Measurements from ENCODE around the gene CTDP1. TPM values are rescaled to one million over a fixed set of nuclear protein-coding genes. Genes with fewer than 3 reads are reported as not detected.

Gene CTDP1
- total RNA-seq (2022), result 20.3 and 25.1 TPM in 2 replicates
- Bru-seq, nascent RNA, result percentile 61 among the genes with signal in this experiment
- BruChase-seq, experiment 1, labeled RNA remaining after a 6-hour chase, result percentile 54 among the genes with signal in this experiment
- percentile 56 among the genes with signal in this experiment for BruChase-seq, experiment 2, labeled RNA remaining after a 2-hour chase
- long read RNA-seq, full-length matches to known transcripts, result 48 of 60 reads
- long read RNA-seq, partial matches to known transcripts, result 5 of 60 reads
- long read RNA-seq, other reads (novel, unspliced or antisense), result 7 of 60 reads

GRCh38 chr18:79679552-79680099, at the start of gene CTDP1:
TSS of gene CTDP1 (plus strand) at chr18:79679803. CDS start at chr18:79679948, 145 bp downstream.
- Mint-ChIP-seq H3K4me1 (ENCODE audit: insufficient read depth, unreplicated experiment) (peaks cover 5% of the 10 kb centered on the region), H3K4me3 (ENCODE audit: unreplicated experiment) (peak within 1 kb of the TSS; percentile 92), H3K36me3 (ENCODE audit: insufficient read depth, unreplicated experiment) (peaks cover 5% of the 10 kb centered on the region), H3K9me3 (ENCODE audit: unreplicated experiment) (no peaks in the 10 kb centered on the region), H3K27ac (ENCODE audit: low read depth, unreplicated experiment) (peak within 1 kb of the TSS; percentile 97), H3K27me3 (ENCODE audit: insufficient read depth, unreplicated experiment) (no peaks in the 10 kb centered on the region)
- no TSS peak for BruUV-seq (replicated peaks)
- DNase-seq (ENCODE audit: unreplicated experiment), result peak; percentile 89
- intact Hi-C loops (cut with micrococcal nuclease), result loop anchor here (1.0 kb wide), 1 partner anchor 285 kb away; the partner anchor contains the start of gene HSBP1L1
- TF ChIP-seq CTCF (IDR thresholded peaks at IDR 0.05; ENCODE audit: unreplicated experiment), result no peak
- ChIA-PET CTCF (interaction anchor here (0.6 to 1.0 kb wide), 3 partner anchors 20 to 963 kb away, joined by 3 read pairs; no protein-coding TSS in a partner anchor), POLR2A (interaction anchor here (0.7 to 1.7 kb wide), 14 partner anchors 10 to 361 kb away, joined by 3 to 11 read pairs (median 4); partner anchors contain the start of genes RBFA, SLC66A2 and TXNL4A)

- H3K27me3 Mint-ChIP-seq (ENCODE audit: insufficient read depth, unreplicated experiment), result no peaks in the 10 kb centered on the region
- POLR2A ChIA-PET, result no interaction called here
- no peak overlapping the region for H3K4me3 Mint-ChIP-seq (ENCODE audit: unreplicated experiment)
- intact Hi-C loops (cut with micrococcal nuclease), result no loop called here
- no peaks in the 10 kb centered on the region for H3K4me1 Mint-ChIP-seq (ENCODE audit: insufficient read depth, unreplicated experiment)
- no peak for TF ChIP-seq CTCF (IDR thresholded peaks at IDR 0.05; ENCODE audit: unreplicated experiment)
- CTCF ChIA-PET, result no interaction called here
- no peak for DNase-seq (ENCODE audit: unreplicated experiment)
- no TSS peak for BruUV-seq (replicated peaks)
- H3K36me3 Mint-ChIP-seq (ENCODE audit: insufficient read depth, unreplicated experiment), result peaks cover 6% of the 10 kb centered on the region
- peaks cover 37% of the 10 kb centered on the region for H3K9me3 Mint-ChIP-seq (ENCODE audit: unreplicated experiment)
- H3K27ac Mint-ChIP-seq (ENCODE audit: low read depth, unreplicated experiment), result no peak overlapping the region
Measured at GRCh38 chr18:79630281-79631095, 49.1 kb upstream of the CTDP1 start.

GRCh38 chr18:79631096-79631507, 48.5 kb upstream of the CTDP1 start:
- TF ChIP-seq CTCF (IDR thresholded peaks at IDR 0.05; ENCODE audit: unreplicated experiment), result no peak
- intact Hi-C loops (cut with micrococcal nuclease), result no loop called here
- DNase-seq (ENCODE audit: unreplicated experiment), result no peak
- POLR2A ChIA-PET, result no interaction called here
- Mint-ChIP-seq H3K27me3 (ENCODE audit: insufficient read depth, unreplicated experiment) (no peaks in the 10 kb centered on the region), H3K9me3 (ENCODE audit: unreplicated experiment) (peaks cover 37% of the 10 kb centered on the region), H3K4me3 (ENCODE audit: unreplicated experiment) (no peak overlapping the region), H3K4me1 (ENCODE audit: insufficient read depth, unreplicated experiment) (no peaks in the 10 kb centered on the region), H3K27ac (ENCODE audit: low read depth, unreplicated experiment) (no peak overlapping the region), H3K36me3 (ENCODE audit: insufficient read depth, unreplicated experiment) (peaks cover 6% of the 10 kb centered on the region)
- no TSS peak for BruUV-seq (replicated peaks)
- CTCF ChIA-PET, result no interaction called here
